Smooth muscle cell of trachea (primary cell): ENCODE results near the gene ZNF567. TPM values are rescaled to one million over a fixed set of nuclear protein-coding genes. Genes with fewer than 3 reads are reported as not detected.

Source experiments
- total RNA-seq: library from RNA; depleted of rRNA; stranded (reverse); fragments of >200 nt; gene quantifications from 2 replicates; pipeline ENCODE4 v1.2.1, GENCODE V29; 2014

ZNF567 gene
- total RNA-seq, result 5.6 and 6.0 TPM in 2 replicates

GRCh38 chr19:36687214-36688056, at the start of gene ZNF567:
ZNF567 (plus strand) TSS chr19:36687612; CDS start chr19:36694868, 7,256 bp downstream.

Other genes with a start within 250 kb of the ZNF567 start
- gene ZNF566, start 198.1 kb upstream of the ZNF567 start, total RNA-seq, result 6.4 and 9.4 TPM in 2 replicates
- 13.7 and 19.0 TPM in 2 replicates for gene ZNF260, start 159.3 kb upstream of the ZNF567 start, total RNA-seq
- 9.3 TPM in 2 replicates for gene ZNF529, start 114.3 kb upstream of the ZNF567 start, total RNA-seq
- gene ZNF382, start 82.3 kb upstream of the ZNF567 start, total RNA-seq, result 9.7 and 12.9 TPM in 2 replicates
- 12.4 and 17.5 TPM in 2 replicates for gene ZNF461, start 20.8 kb upstream of the ZNF567 start, total RNA-seq
- 0.83 and 1.0 TPM in 2 replicates for gene ZNF850, start 85.2 kb downstream of the ZNF567 start, total RNA-seq
- 6.8 and 8.3 TPM in 2 replicates for gene ZNF790, start 150.8 kb downstream of the ZNF567 start, total RNA-seq
- gene ZNF345, start 163.3 kb downstream of the ZNF567 start, total RNA-seq, result 2.8 and 4.9 TPM in 2 replicates
- gene ZNF829, start 228.7 kb downstream of the ZNF567 start, total RNA-seq, result 3.3 and 5.4 TPM in 2 replicates
- gene ZNF568, start 228.7 kb downstream of the ZNF567 start, total RNA-seq, result 20.5 and 23.3 TPM in 2 replicates